ENCODE results near the gene PRSS2. TPM values are rescaled to one million over a fixed set of nuclear protein-coding genes. Genes with fewer than 3 reads are reported as not detected.

PRSS2 gene
- total RNA-seq, 1 experiment from 2014 or later = 0.40 TPM

DNA sequence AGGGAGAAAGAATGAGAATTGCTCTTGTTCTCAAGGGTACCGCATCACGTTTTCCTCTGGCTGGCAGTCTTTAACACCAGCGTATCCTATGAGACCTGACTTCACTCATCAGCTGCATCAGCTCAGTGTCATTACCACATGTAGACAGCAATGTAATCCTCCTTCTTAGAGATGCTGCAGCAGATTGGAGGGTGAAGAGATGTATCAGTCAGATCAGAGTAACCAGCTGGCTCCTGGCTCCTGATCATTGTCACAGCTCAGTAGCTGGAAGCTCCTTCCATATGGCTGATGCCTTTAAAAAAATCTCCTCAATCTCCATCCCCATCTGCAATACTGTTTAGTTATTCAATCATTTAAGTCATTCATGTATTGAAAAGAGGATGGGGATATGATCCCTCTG lies 44.4 kb downstream of the PRSS2 start:
- DNase-seq = no peak
- H4K20me1 ChIP-seq (ENCODE audit: low read length) = no peaks in the 10 kb centered on the region
- no peak overlapping the region for H3K4me3 ChIP-seq (ENCODE audit: low read length)
- no peaks in the 10 kb centered on the region for H3K9me3 ChIP-seq (ENCODE audit: low read length)
- no peaks in the 10 kb centered on the region for H3K36me3 ChIP-seq (ENCODE audit: low read depth, low read length)
- TF ChIP-seq EZH2 (IDR thresholded peaks at IDR 0.05; ENCODE audit: low read length, unreplicated experiment) (no peak), EZH2phosphoT487 (IDR thresholded peaks at IDR 0.05; ENCODE audit: borderline replicate concordance, low read length) (no peak), CTCF (conservative IDR thresholded peaks at IDR 0.05; ENCODE audit: low read depth, low read length) (no peak)
- H3K4me2 ChIP-seq (ENCODE audit: low read length) = peak overlapping the region; percentile 74; the same call in 1 of the 2 replicates
- intact Hi-C loops (cut with micrococcal nuclease) = no loop called here
- peaks cover 6% of the 10 kb centered on the region for H3F3A ChIP-seq (ENCODE audit: low read length, unreplicated experiment)
- H3K9me2 ChIP-seq (replicated peaks; ENCODE audit: low read length) = no peaks in the 10 kb centered on the region
- ChIA-PET POLR2A (ENCODE audit: unreplicated experiment) (no interaction called here), CTCF (interaction anchor here (1.4 kb wide), 1 partner anchor 23 kb away, joined by 3 read pairs; no protein-coding TSS in a partner anchor)
- H3K27ac ChIP-seq (ENCODE audit: low read length) = peak overlapping the region; percentile 98
- no TSS peak for BruUV-seq (replicated peaks)
- peaks cover 45% of the 10 kb centered on the region for H3K4me1 ChIP-seq (ENCODE audit: insufficient read depth, low read length)
- no peak overlapping the region for H2AFZ ChIP-seq (ENCODE audit: low read length)
- no peaks in the 10 kb centered on the region for H3K27me3 ChIP-seq (ENCODE audit: low read length)
- H3K79me2 ChIP-seq (ENCODE audit: low read length) = peaks cover 10% of the 10 kb centered on the region; the same call in 1 of the 2 replicates
- peak overlapping the region; percentile 99 for H3K9ac ChIP-seq (ENCODE audit: low read length)
- ATAC-seq = no peak

GRCh38 chr7:142817506-142817905 lies 46.7 kb downstream of the PRSS2 start:
- no peak overlapping the region for H3K27ac ChIP-seq (ENCODE audit: low read length)
- ChIA-PET CTCF (no interaction called here), POLR2A (ENCODE audit: unreplicated experiment) (no interaction called here)
- no peak overlapping the region for H2AFZ ChIP-seq (ENCODE audit: low read length)
- no peaks in the 10 kb centered on the region for H3K9me3 ChIP-seq (ENCODE audit: low read length)
- no peak overlapping the region for H3K4me3 ChIP-seq (ENCODE audit: low read length)
- H3K9ac ChIP-seq (ENCODE audit: low read length) = no peak overlapping the region
- TF ChIP-seq CTCF (conservative IDR thresholded peaks at IDR 0.05; ENCODE audit: low read depth, low read length) = no peak
- TF ChIP-seq EZH2 (IDR thresholded peaks at IDR 0.05; ENCODE audit: low read length, unreplicated experiment) = no peak
- no peak for TF ChIP-seq EZH2phosphoT487 (IDR thresholded peaks at IDR 0.05; ENCODE audit: borderline replicate concordance, low read length)
- no peaks in the 10 kb centered on the region for H3K36me3 ChIP-seq (ENCODE audit: low read depth, low read length)
- H3K4me2 ChIP-seq (ENCODE audit: low read length) = no peak overlapping the region
- H3K27me3 ChIP-seq (ENCODE audit: low read length) = no peaks in the 10 kb centered on the region
- peaks cover 27% of the 10 kb centered on the region for H3K4me1 ChIP-seq (ENCODE audit: insufficient read depth, low read length)
- no TSS peak for BruUV-seq (replicated peaks)
- H3K79me2 ChIP-seq (ENCODE audit: low read length) = peaks cover 4% of the 10 kb centered on the region; the same call in 1 of the 2 replicates
- no peak for ATAC-seq
- intact Hi-C loops (cut with micrococcal nuclease) = no loop called here
- H3F3A ChIP-seq (ENCODE audit: low read length, unreplicated experiment) = peaks cover 5% of the 10 kb centered on the region
- DNase-seq = no peak
- H3K9me2 ChIP-seq (replicated peaks; ENCODE audit: low read length) = no peaks in the 10 kb centered on the region
- no peaks in the 10 kb centered on the region for H4K20me1 ChIP-seq (ENCODE audit: low read length)

GRCh38 chr7:142819530-142819929 lies 48.8 kb downstream of the PRSS2 start:
- ChIA-PET POLR2A (ENCODE audit: unreplicated experiment) (no interaction called here), CTCF (no interaction called here)
- Histone ChIP-seq H3K79me2 (ENCODE audit: low read length) (no peaks in the 10 kb centered on the region), H3K9me3 (ENCODE audit: low read length) (no peaks in the 10 kb centered on the region), H3K27ac (ENCODE audit: low read length) (no peak overlapping the region), H3K36me3 (ENCODE audit: low read depth, low read length) (no peaks in the 10 kb centered on the region), H3K9me2 (replicated peaks; ENCODE audit: low read length) (no peaks in the 10 kb centered on the region), H3K4me1 (ENCODE audit: insufficient read depth, low read length) (peaks cover 9% of the 10 kb centered on the region), H3K27me3 (ENCODE audit: low read length) (no peaks in the 10 kb centered on the region), H3K9ac (ENCODE audit: low read length) (no peak overlapping the region), H3K4me2 (ENCODE audit: low read length) (no peak overlapping the region), H3K4me3 (ENCODE audit: low read length) (no peak overlapping the region), H3F3A (ENCODE audit: low read length, unreplicated experiment) (no peaks in the 10 kb centered on the region), H4K20me1 (ENCODE audit: low read length) (no peaks in the 10 kb centered on the region), H2AFZ (ENCODE audit: low read length) (no peak overlapping the region)
- ATAC-seq = no peak
- no TSS peak for BruUV-seq (replicated peaks)
- no peak for DNase-seq
- intact Hi-C loops (cut with micrococcal nuclease) = no loop called here
- TF ChIP-seq EZH2phosphoT487 (IDR thresholded peaks at IDR 0.05; ENCODE audit: borderline replicate concordance, low read length) = no peak
- no peak for TF ChIP-seq EZH2 (IDR thresholded peaks at IDR 0.05; ENCODE audit: low read length, unreplicated experiment)
- no peak for TF ChIP-seq CTCF (conservative IDR thresholded peaks at IDR 0.05; ENCODE audit: low read depth, low read length)
